Neural cell (in vitro differentiated cells): ENCODE data around the gene RPS6KA5. TPM values are rescaled to one million over a fixed set of nuclear protein-coding genes. Genes with fewer than 3 reads are reported as not detected.

Experiments
- H2AFZ ChIP-seq: fragments of 200-600, 300-800 bp; sonication (generic), shearing (Covaris generic); 2 replicates; pipeline ENCODE4 v1.6.0; 2014; ENCODE audit warnings: low read depth, mild to moderate bottlenecking, antibody characterized with exemption, low read length, moderate library complexity
- H3F3A ChIP-seq: fragments of 200-600 bp; shearing (Covaris generic); 2 replicates; pipeline ENCODE4 v1.6.1; 2016; ENCODE audit warnings: mild to moderate bottlenecking, moderate library complexity, mixed read lengths, antibody characterized with exemption, low read length; ENCODE audit not compliant: insufficient read depth, poor library complexity, severe bottlenecking
- H3K27ac ChIP-seq: fragments of 200-600, 300-800 bp; sonication (generic), shearing (Covaris generic); 2 replicates; pipeline ENCODE4 v1.5.1; 2014; ENCODE audit warnings: mild to moderate bottlenecking, low read length, moderate library complexity
- H3K27me3 ChIP-seq: fragments of 300-800, 200-600 bp; sonication (generic), shearing (Covaris generic); 2 replicates; pipeline ENCODE4 v1.6.0; 2014; ENCODE audit warnings: mild to moderate bottlenecking, low read depth, low read length, moderate library complexity; ENCODE audit not compliant: insufficient read depth
- H3K36me3 ChIP-seq: fragments of 300-800, 200-600 bp; sonication (generic), shearing (Covaris generic); 2 replicates; pipeline ENCODE4 v1.5.1; 2014; ENCODE audit warnings: mild to moderate bottlenecking, antibody characterized with exemption, low read length, moderate library complexity; ENCODE audit not compliant: insufficient read depth
- H3K4me2 ChIP-seq: fragments of 300-800, 200-600 bp; sonication (generic), shearing (Covaris generic); 2 replicates; pipeline ENCODE4 v1.6.0; 2014; ENCODE audit warnings: mild to moderate bottlenecking, low read length
- H3K4me3 ChIP-seq: fragments of 300-800, 200-600 bp; sonication (generic), shearing (Covaris generic); 2 replicates; pipeline ENCODE4 v1.5.1; 2014; ENCODE audit warnings: mild to moderate bottlenecking, low read length, moderate library complexity
- H3K79me2 ChIP-seq: fragments of 200-600 bp; shearing (Covaris generic); replicated peaks from 2 replicates; pipeline ENCODE4 v1.6.0; 2014; ENCODE audit warnings: mild to moderate bottlenecking, low read length, moderate library complexity; ENCODE audit not compliant: insufficient read depth
- H3K9ac ChIP-seq: fragments of 300-800, 200-600 bp; sonication (generic), shearing (Covaris generic); 2 replicates; pipeline ENCODE4 v1.6.1; 2016; ENCODE audit warnings: mild to moderate bottlenecking, low read length, mixed read lengths
- H3K9me2 ChIP-seq: fragments of 200-600 bp; shearing (Covaris generic); 2 replicates; pipeline ENCODE4 v1.6.1; 2016; ENCODE audit warnings: mild to moderate bottlenecking, low read length, mixed read lengths; ENCODE audit not compliant: insufficient read depth
- H3K9me3 ChIP-seq: fragments of 200-600, 300-800 bp; sonication (generic), shearing (Covaris generic); 2 replicates; pipeline ENCODE4 v1.6.1; 2016; ENCODE audit warnings: mild to moderate bottlenecking, mixed run types, low read length, moderate library complexity, mixed read lengths
- H4K20me1 ChIP-seq: fragments of 200-600 bp; shearing (Covaris generic); 2 replicates; pipeline ENCODE4 v1.6.1; 2016; ENCODE audit warnings: mild to moderate bottlenecking, mixed run types; ENCODE audit not compliant: insufficient read depth
- CTCF ChIP-seq: fragments of 450-650 bp; IDR thresholded peaks from 2 replicates; pipeline ENCODE4 v1.5.1; 2014; ENCODE audit warnings: antibody characterized with exemption, mild to moderate bottlenecking, moderate library complexity; ENCODE audit not compliant: poor library complexity, severe bottlenecking
- EP300 ChIP-seq: fragments of 450-650 bp; conservative IDR thresholded peaks from 2 replicates; pipeline ENCODE4 v1.6.1; 2014; ENCODE audit warnings: antibody characterized with exemption, mild to moderate bottlenecking, moderate library complexity; ENCODE audit not compliant: poor library complexity, severe bottlenecking
- EZH2 ChIP-seq: fragments of 200-600, 300-800 bp; shearing (Covaris generic), sonication (generic); IDR thresholded peaks from 2 replicates; pipeline ENCODE4 v1.6.1; 2014; ENCODE audit warnings: antibody characterized with exemption, low read length, borderline replicate concordance, mild to moderate bottlenecking; ENCODE audit not compliant: insufficient read depth, poor library complexity, severe bottlenecking
- MXI1 ChIP-seq: fragments of 450-650 bp; conservative IDR thresholded peaks from 2 replicates; pipeline ENCODE4 v1.6.1; 2014; ENCODE audit warnings: antibody characterized with exemption, mild to moderate bottlenecking; ENCODE audit not compliant: poor library complexity, severe bottlenecking
- POLR2AphosphoS5 ChIP-seq: IDR thresholded peaks from 2 replicates; pipeline ENCODE4 v1.6.1; 2012
- RAD21 ChIP-seq: fragments of 450-650 bp; conservative IDR thresholded peaks from 2 replicates; pipeline ENCODE4 v1.6.1; 2014; ENCODE audit warnings: antibody characterized with exemption, mild to moderate bottlenecking, moderate library complexity
- REST ChIP-seq: IDR thresholded peaks from 2 replicates; pipeline ENCODE4 v1.6.1; 2012; ENCODE audit warnings: borderline replicate concordance
- SMC3 ChIP-seq: fragments of 450-650 bp; conservative IDR thresholded peaks from 2 replicates; pipeline ENCODE4 v1.6.1; 2014; ENCODE audit warnings: antibody characterized with exemption, mild to moderate bottlenecking, moderate library complexity; ENCODE audit not compliant: poor library complexity
- TAF1 ChIP-seq: IDR thresholded peaks from 2 replicates; pipeline ENCODE4 v1.6.1; 2012; ENCODE audit warnings: low read depth
- polyA plus RNA-seq: library from polyadenylated mRNA; depleted of rRNA; stranded (reverse); fragments of >200 nt; gene quantifications from 2 replicates; pipeline ENCODE4 v1.2.3, GENCODE V29; 2014

Gene RPS6KA5
- polyA plus RNA-seq, 1 donor from 2014 or later = 6.3 TPM

- H3K4me2 ChIP-seq = no peak overlapping the region
Observed at GRCh38 chr14:90818715-90819114, 241.7 kb downstream of the RPS6KA5 start.

GRCh38 chr14:90816681-90817436 lies 243.6 kb downstream of the RPS6KA5 start:
- Histone ChIP-seq H2AFZ (no peak overlapping the region), H3K4me2 (peak overlapping the region; percentile 14), H3K9me3 (no peaks in the 10 kb centered on the region), H3K27me3 (no peaks in the 10 kb centered on the region), H3K9me2 (no peaks in the 10 kb centered on the region), H3K4me3 (peak overlapping the region; percentile 56), H3F3A (no peaks in the 10 kb centered on the region), H4K20me1 (no peaks in the 10 kb centered on the region), H3K27ac (no peak overlapping the region), H3K36me3 (no peaks in the 10 kb centered on the region), H3K79me2 (peaks cover 27% of the 10 kb centered on the region), H3K9ac (peak overlapping the region; percentile 59)
- TF ChIP-seq MXI1 = no peak
- no peak for TF ChIP-seq CTCF
- no peak for TF ChIP-seq EP300
- TF ChIP-seq EZH2 = no peak
- TF ChIP-seq TAF1 = no peak

More at GRCh38 chr14:90818715-90819114, 241.7 kb downstream of the RPS6KA5 start:
- Histone ChIP-seq H3K9ac (no peak overlapping the region), H3K36me3 (no peaks in the 10 kb centered on the region), H3K27me3 (no peaks in the 10 kb centered on the region), H3K9me3 (no peaks in the 10 kb centered on the region), H3F3A (no peaks in the 10 kb centered on the region), H3K79me2 (peaks cover 18% of the 10 kb centered on the region), H3K9me2 (no peaks in the 10 kb centered on the region), H2AFZ (no peak overlapping the region), H3K4me3 (no peak overlapping the region), H3K27ac (no peak overlapping the region), H4K20me1 (no peaks in the 10 kb centered on the region)
- TF ChIP-seq RAD21 (no peak), CTCF (no peak), POLR2AphosphoS5 (no peak), SMC3 (no peak), REST (no peak), MXI1 (no peak), EZH2 (no peak), TAF1 (no peak), EP300 (no peak)
